HuH-7 (cell line): Measurements from ENCODE around the gene MGMT.
"Not testable (repeated sequence)": the region's sequence is repeated elsewhere in the genome, so short reads cannot be mapped to it uniquely, and the experiment has no call there.

Source experiments
- DNase-seq: peaks from one replicate; pipeline ENCODE4 v3.0.0; 2011; ENCODE audit warnings: low spot score

MGMT gene

GRCh38 chr10:129466703-129467358 lies at the start of gene MGMT:
Gene MGMT (plus strand): TSS chr10:129467241.
- DNase-seq = peak; percentile 89

DNA sequence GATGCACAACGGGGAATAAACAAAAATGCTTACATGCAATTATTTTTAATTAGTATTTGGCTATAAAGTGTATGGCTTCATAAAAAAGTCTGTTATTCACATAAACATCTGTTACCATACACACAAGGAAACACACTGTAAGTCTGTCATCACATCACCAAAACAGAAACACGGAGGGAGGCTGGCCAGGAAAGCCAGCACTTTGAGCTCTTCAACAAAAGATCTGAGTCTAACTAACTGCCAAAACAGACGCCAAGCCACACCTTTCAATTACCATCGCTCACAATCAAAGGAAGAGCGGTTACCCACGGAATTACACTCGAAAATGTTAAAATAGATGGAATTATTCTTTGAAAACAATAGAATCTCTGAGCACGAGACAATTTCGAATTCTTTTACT lies 49.2 kb upstream of the MGMT start:
- DNase-seq = no peak

DNA sequence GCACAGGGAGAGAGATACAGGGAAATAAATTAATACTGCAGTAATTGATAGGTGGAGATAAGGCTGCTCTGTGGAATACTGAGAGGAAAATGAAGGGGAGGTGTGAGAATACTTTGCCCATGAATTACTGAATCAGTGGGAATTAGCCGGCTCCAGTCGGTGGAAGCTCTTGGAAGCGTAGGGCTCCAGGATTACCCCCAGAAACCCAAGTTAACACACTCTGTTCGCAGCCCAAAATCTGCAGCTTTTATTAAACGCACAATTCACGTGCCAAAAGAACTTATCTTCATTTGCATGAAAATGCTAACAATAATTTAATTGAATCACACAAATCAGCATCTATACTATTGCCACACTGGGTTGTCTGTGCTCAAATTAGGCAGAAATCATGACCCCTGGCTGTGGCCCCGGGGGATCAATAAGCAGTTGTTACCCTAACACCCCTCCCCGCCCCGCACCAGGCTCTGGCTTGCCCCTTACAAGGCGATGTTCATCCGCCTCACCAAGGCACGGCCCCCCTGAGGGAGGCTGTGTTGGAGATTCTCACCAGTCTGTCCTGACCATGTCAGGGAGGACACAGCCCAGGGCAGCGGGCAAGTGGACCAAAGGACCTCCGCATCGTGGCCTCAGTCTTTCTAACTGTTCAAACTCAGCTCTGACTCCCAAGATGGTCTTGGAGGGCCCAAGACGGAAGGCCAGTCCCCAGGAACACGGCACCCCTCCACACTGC lies 48.4 kb upstream of the MGMT start:
- DNase-seq = no peak

GRCh38 chr10:129419397-129419796 lies 47.6 kb upstream of the MGMT start:
- DNase-seq = no peak

DNA sequence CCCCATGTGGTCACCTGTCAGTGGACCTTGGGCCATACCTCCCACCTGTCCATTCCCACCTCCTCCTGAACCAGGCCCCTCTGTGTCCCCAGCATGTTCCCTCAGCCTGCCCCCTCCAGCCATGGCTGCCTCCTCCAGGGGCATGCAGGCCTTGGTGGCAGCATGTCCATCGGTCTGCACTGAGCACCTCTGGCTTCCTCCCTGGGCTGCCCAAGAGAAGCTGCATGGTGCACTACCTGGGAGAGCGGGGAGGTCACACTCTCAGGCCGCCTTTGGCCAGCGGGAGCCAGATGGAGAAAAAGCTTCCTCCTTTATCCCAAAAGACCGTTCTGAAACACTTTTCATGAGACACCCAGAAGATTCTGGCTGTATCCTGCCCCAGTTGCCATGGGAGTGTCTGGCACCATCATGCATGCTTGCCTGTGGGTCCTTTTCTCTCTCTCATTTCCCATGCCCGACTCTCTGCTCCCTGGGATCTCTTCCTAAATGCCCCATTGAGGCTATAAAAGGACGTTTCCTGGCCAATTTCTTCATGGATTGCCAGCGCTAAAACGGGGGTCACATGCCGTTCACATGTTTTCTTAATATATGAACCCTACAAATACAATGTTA lies 45.5 kb upstream of the MGMT start:
- DNase-seq = no peak

GRCh38 chr10:129424978-129425377 lies 42.1 kb upstream of the MGMT start:
- DNase-seq = no peak

DNA sequence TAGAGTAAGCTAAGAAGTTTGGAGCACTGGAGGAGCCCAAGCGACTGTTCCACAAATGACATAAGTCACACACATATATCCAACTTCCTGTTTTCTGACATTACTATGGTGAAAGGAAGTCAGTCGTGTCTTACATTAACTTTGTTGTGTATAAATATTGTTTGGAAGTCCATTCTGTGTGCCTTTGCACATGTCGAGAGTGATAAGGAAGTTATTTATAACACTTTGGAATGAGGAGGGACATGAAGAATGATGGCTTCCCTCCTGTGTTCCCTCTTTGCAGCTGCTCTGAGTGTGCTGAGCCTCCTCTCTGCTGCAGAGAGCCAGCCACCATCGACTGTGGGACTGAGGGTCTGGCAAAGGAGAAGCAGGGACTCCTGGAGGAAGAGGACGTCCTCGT lies 40.4 kb upstream of the MGMT start:
- DNase-seq = no peak

GRCh38 chr10:129433266-129433665 lies 33.8 kb upstream of the MGMT start:
- no peak for DNase-seq

- DNase-seq = not testable (repeated sequence)
These were observed 31.3 kb upstream of the MGMT start for GRCh38 chr10:129435724-129436123.

GRCh38 chr10:129438024-129438423 lies 29.0 kb upstream of the MGMT start:
- no peak for DNase-seq

DNA sequence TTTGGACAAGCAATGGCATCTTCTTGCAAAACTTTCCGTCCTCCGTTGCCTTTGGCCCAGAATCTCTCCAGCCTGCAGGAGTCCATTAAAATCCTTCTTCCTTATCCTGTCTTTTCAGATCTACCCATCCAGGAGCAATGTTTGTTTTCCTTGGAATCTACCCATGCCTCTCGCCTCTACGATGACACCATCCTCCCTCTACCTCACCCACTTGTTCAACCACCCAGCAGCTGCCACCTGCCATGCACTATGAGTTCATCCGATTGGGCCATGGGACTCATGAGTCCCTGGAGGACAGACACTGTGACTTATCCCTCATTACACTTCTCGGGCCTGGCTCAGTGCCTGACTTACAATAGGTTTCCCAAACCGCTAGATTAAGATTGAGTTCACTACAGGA lies 26.8 kb upstream of the MGMT start:
- DNase-seq = no peak

GRCh38 chr10:129440722-129441316 lies 26.2 kb upstream of the MGMT start:
- DNase-seq = no peak

DNA sequence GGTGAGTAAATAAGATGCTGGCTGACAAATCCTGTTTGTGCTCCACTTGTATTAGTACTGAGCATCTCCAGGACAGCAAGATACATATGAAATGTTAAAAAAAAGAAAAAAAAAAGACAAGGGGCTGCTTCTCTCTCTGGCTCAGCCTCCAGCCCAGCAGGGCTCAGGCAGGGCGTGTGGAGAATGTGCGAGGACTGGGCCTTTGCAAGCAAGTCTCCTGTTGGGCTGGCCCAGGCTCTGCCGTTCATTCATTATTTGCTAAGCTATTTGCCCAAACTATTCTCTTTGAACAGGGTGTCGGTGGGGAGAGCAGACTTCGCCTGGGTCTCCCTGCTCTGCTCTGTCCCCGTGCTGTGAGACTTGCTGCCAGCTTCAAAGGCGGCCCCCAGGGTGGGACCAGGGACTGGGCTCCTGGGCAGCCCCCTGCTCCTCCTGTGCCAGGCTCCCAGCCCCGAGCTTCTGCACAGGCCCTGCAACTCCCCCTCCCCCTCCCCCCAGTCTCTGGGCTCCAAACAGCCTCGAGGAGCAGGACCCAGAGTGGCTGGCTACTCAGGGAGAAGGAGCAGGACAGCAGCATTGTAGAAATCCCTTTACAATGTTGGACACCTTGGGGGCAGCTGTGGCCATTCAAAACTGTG lies 25.6 kb upstream of the MGMT start:
- DNase-seq = no peak

- no peak for DNase-seq
These were observed 24.2 kb upstream of the MGMT start for GRCh38 chr10:129442866-129443265.

- no peak for DNase-seq
These were observed 22.7 kb upstream of the MGMT start for GRCh38 chr10:129444359-129444758.

DNA sequence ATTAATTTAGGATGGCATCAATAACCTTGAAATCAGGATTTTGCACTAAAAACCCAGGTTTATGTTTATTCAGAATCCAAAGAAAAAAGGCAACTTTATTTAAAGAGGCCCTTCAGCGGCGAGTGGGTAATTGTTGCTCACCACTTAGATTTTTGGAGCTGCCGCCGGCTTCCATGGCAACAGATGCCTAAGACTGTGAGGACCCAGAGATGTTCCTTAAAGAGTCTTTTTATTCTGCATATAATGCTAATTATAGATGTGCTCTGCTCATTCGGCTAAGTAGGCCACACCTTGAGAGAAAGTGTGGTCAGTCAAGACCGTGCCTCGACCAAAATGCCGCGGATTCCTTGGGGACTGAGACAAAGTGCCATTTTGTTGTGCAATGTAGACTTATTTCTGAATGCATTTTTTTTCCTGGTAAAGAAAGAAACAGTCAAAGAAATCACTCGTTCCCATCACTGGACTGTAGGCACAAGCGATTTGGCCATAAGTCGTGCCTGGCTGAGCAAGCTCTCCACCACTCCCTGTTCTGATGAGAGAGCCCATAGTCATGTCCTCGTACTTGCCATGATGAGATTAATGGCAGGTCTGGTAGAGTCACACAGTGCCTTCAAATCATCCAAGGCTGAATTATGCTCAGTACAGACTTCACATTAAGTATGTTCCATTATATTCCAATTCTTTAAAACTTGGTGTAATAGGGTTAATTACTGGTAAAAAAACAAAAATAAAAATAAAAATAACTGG lies 21.4 kb upstream of the MGMT start:
- DNase-seq = no peak

GRCh38 chr10:129446183-129446581 lies 20.9 kb upstream of the MGMT start:
- no peak for DNase-seq

- no peak for DNase-seq
These were observed 19.6 kb upstream of the MGMT start for GRCh38 chr10:129447486-129447885.

- no peak for DNase-seq
These were observed 19.0 kb upstream of the MGMT start for GRCh38 chr10:129448086-129448485.

DNA sequence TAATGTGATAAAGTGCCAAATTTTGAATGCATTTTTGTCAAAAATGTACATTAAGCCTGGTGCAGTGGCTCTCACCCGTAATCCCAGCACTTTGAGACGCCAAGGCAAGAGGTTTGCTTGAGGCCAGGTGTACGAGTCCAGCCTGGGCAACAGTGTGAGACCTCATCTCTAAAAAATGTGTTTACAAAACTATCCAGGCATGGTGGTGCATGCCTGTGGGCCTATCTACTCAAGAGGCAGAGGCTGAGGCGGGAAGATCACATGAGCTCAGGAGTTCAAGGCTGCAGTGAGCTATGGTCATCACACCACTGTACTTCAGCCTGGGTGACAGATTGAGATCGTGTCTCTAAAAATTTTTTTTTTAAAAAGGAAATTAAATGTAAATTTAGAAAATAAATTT lies 18.5 kb upstream of the MGMT start:
- DNase-seq = no peak

GRCh38 chr10:129449893-129450292 lies 17.1 kb upstream of the MGMT start:
- no peak for DNase-seq

DNA sequence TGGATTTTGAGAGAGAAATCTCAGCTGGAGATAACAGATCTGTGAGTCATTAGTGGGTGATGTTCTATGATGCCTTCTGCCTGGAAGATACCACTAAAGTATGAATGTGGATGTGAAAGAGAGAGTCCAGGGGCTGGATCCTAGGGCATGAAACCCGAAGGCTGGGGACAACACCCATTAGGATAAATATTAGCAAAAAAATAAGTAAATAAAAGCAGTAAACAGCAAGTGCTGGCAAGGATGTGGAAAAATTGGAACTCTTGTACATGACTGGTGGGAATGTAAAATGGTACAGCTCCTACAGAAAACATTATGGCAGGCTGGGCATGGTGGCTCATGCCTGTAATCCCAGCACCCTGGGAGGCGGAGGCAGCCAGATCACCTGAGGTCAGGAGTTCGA lies 16.6 kb upstream of the MGMT start:
- DNase-seq = no peak
